ENCODE data around the gene SLC7A1. TPM values are rescaled to one million over a fixed set of nuclear protein-coding genes. Genes with fewer than 3 reads are reported as not detected.

SLC7A1 gene
- total and polyA plus RNA-seq, 2 of the 13 experiments (the other 11 are each of a cell fraction or from before 2014, with no cell fraction given), result 14.5 to 15.3 TPM

DNA sequence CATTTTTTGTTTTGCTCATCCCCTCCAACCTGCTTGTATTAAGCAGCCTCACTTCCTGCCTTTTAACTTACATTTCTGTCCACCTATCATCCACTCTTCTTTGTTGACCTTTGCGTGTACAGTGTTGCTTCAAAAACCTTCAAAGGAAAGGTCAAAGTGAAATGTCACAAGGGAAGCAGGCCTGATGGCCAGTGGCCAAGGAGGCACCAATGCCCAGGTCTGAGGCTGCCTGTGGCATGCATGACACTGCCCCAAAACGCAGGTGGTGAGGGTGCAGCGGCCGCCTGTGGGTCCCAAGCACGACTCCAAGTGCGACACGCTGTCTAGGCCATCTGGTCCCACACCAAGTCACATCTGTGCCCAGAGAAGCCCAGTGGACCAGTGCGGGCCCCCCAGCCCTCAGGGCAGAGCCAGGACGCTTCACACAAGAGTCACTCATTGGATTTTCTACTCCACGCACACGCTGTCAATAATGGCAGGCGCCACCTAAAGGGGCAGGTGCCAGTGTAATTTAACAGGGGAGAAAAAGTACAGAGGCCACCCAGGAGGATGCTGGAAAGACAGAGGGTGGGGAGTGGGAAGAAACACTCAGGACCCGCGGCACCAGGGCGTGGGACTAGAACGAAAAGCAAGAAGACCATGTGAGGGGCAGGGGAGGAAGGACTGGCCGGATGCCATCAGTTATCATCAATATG lies 23.5 kb downstream of the SLC7A1 start (continued):
- TF ChIP-seq, protein P1, sequence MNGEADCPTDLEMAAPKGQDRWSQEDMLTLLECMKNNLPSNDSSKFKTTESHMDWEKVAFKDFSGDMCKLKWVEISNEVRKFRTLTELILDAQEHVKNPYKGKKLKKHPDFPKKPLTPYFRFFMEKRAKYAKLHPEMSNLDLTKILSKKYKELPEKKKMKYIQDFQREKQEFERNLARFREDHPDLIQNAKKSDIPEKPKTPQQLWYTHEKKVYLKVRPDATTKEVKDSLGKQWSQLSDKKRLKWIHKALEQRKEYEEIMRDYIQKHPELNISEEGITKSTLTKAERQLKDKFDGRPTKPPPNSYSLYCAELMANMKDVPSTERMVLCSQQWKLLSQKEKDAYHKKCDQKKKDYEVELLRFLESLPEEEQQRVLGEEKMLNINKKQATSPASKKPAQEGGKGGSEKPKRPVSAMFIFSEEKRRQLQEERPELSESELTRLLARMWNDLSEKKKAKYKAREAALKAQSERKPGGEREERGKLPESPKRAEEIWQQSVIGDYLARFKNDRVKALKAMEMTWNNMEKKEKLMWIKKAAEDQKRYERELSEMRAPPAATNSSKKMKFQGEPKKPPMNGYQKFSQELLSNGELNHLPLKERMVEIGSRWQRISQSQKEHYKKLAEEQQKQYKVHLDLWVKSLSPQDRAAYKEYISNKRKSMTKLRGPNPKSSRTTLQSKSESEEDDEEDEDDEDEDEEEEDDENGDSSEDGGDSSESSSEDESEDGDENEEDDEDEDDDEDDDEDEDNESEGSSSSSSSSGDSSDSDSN (CRISPR knock-in tag; IDR thresholded peaks at IDR 0.05), result 0 out of 2 replicates have a peak, but pooled peaks have one; percentile 20
- TF ChIP-seq, protein P2, sequence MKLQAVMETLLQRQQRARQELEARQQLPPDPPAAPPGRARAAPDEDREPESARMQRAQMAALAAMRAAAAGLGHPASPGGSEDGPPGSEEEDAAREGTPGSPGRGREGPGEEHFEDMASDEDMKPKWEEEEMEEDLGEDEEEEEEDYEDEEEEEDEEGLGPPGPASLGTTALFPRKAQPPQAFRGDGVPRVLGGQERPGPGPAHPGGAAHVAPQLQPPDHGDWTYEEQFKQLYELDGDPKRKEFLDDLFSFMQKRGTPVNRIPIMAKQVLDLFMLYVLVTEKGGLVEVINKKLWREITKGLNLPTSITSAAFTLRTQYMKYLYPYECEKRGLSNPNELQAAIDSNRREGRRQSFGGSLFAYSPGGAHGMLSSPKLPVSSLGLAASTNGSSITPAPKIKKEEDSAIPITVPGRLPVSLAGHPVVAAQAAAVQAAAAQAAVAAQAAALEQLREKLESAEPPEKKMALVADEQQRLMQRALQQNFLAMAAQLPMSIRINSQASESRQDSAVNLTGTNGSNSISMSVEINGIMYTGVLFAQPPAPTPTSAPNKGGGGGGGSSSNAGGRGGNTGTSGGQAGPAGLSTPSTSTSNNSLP (IDR thresholded peaks at IDR 0.05; ENCODE audit: low read depth, low read length), result peak; percentile 53; the same call in 1 of the 2 replicates
- TF ChIP-seq XRCC5 (optimal IDR thresholded peaks at IDR 0.05; ENCODE audit: low read length) (no peak), ZFX (CRISPR knock-in tag; IDR thresholded peaks at IDR 0.05; ENCODE audit: low read depth) (peak; percentile 62), FOXM1 (CRISPR knock-in tag; IDR thresholded peaks at IDR 0.05) (no peak), ZNF792 (CRISPR knock-in tag; IDR thresholded peaks at IDR 0.05) (peak; percentile 25; the same call in 1 of the 2 replicates), ASH2L (IDR thresholded peaks at IDR 0.05; ENCODE audit: insufficient read length, low read depth, low read length) (peak; percentile 73), CEBPB (IDR thresholded peaks at IDR 0.05; ENCODE audit: borderline replicate concordance, low read depth, low read length) (peak; percentile 45), POLR2AphosphoS2 (IDR thresholded peaks at IDR 0.05; ENCODE audit: low read depth, low read length) (no peak), ZNF556 (CRISPR knock-in tag; IDR thresholded peaks at IDR 0.05; ENCODE audit: borderline replicate concordance) (0 out of 2 replicates have a peak, but pooled peaks have one; percentile 17)
- TF ChIP-seq, protein P3, sequence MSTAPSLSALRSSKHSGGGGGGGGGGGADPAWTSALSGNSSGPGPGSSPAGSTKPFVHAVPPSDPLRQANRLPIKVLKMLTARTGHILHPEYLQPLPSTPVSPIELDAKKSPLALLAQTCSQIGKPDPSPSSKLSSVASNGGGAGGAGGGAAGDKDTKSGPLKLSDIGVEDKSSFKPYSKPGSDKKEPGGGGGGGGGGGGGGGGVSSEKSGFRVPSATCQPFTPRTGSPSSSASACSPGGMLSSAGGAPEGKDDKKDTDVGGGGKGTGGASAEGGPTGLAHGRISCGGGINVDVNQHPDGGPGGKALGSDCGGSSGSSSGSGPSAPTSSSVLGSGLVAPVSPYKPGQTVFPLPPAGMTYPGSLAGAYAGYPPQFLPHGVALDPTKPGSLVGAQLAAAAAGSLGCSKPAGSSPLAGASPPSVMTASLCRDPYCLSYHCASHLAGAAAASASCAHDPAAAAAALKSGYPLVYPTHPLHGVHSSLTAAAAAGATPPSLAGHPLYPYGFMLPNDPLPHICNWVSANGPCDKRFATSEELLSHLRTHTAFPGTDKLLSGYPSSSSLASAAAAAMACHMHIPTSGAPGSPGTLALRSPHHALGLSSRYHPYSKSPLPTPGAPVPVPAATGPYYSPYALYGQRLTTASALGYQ (CRISPR knock-in tag; IDR thresholded peaks at IDR 0.05), result peak; percentile 52; the same call in 1 of the 2 replicates
